Neutrophil (primary cell): ENCODE results near the gene MINK1.

Experiments
- H3K27ac ChIP-seq: fragments of 200-600 bp; sonication (generic); 2 replicates; pipeline ENCODE4 v1.5.1; 2016; ENCODE audit warnings: mild to moderate bottlenecking, moderate library complexity
- H3K27me3 ChIP-seq: fragments of 200-600 bp; sonication (generic); 2 replicates; pipeline ENCODE4 v1.6.0; 2016; ENCODE audit warnings: mild to moderate bottlenecking
- H3K36me3 ChIP-seq: fragments of 200-600 bp; sonication (generic); 2 replicates; pipeline ENCODE4 v1.5.1; 2017
- H3K4me1 ChIP-seq, 2 experiments: fragments of 200-600 bp in 1 of 2; sonication (generic) in 1 of 2; 1 replicate in 1 of 2; 2 replicates in 1 of 2; pipeline versions ENCODE4 v1.5.1 to v1.6.1; 2013 to 2016; ENCODE audit warnings: low read depth in 1 of 2, low read length in 1 of 2, mild to moderate bottlenecking in 1 of 2, moderate library complexity in 1 of 2; ENCODE audit not compliant: control insufficient read depth in 1 of 2, insufficient read depth in 1 of 2
- H3K4me3 ChIP-seq, 2 experiments: fragments of 200-600 bp in 1 of 2; sonication (generic) in 1 of 2; 1 replicate in 1 of 2; 2 replicates in 1 of 2; pipeline ENCODE4 v1.5.1; 2013 to 2016; ENCODE audit warnings: low read depth in 1 of 2, low read length in 1 of 2, mild to moderate bottlenecking in 1 of 2, moderate library complexity in 1 of 2
- H3K9me3 ChIP-seq: fragments of 200-600 bp; sonication (generic); 2 replicates; pipeline ENCODE4 v1.5.1; 2016
- CTCF ChIP-seq: fragments of 200-600 bp; sonication (generic); IDR thresholded peaks from 2 replicates; pipeline ENCODE4 v1.5.1; 2016; ENCODE audit warnings: antibody characterized with exemption

Gene MINK1

DNA sequence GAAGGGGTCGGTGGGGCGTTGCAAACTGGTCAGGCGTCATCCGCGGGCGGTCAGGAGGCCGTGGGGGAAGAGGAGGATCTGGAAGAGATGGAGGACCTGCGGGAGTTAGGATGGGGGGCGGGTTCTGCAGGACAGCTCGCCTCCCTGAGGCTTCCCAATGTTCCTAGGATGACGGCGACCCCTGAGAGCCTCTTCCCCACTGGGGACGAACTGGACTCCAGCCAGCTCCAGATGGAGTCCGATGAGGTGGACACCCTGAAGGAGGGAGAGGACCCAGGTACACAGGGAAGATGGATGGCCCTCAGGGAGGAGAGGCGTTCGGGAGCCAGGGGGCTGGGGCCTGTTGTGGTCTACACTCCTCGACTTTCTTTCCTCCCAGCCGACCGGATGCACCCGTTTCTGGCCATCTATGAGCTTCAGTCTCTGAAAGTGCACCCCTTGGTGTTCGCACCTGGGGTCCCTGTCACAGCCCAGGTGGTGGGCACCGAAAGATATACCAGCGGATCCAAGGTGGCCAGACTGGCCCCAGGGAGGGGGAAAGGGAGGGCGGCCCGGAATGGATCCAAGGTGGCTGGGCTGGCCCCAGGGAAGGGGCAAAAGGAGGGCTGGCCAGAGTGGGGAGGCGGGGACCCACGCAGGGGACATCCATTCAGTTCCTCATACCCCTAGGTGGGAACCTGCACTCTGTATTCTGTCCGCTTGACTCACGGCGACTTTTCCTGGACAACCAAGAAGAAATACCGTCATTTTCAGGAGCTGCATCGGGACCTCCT lies 25.3 kb upstream of the MINK1 start:
- H3K9me3 ChIP-seq: no peaks in the 10 kb centered on the region
- H3K27me3 ChIP-seq: peaks cover 86% of the 10 kb centered on the region
- no peak for TF ChIP-seq CTCF
- no peak overlapping the region for H3K27ac ChIP-seq
- no peaks in the 10 kb centered on the region for H3K36me3 ChIP-seq
- H3K4me3 ChIP-seq: peak overlapping the region; percentile 60 to 84
- H3K4me1 ChIP-seq: peaks cover 9 to 10% of the 10 kb centered on the region in 2 experiments

GRCh38 chr17:4808378-4808767 lies 24.8 kb upstream of the MINK1 start:
- Histone ChIP-seq H3K36me3 (no peaks in the 10 kb centered on the region), H3K4me3 (no peak overlapping the region), H3K9me3 (no peaks in the 10 kb centered on the region), H3K27ac (no peak overlapping the region), H3K27me3 (peaks cover 87% of the 10 kb centered on the region), H3K4me1 (peaks cover 9 to 10% of the 10 kb centered on the region in 2 experiments)
- no peak for TF ChIP-seq CTCF

DNA sequence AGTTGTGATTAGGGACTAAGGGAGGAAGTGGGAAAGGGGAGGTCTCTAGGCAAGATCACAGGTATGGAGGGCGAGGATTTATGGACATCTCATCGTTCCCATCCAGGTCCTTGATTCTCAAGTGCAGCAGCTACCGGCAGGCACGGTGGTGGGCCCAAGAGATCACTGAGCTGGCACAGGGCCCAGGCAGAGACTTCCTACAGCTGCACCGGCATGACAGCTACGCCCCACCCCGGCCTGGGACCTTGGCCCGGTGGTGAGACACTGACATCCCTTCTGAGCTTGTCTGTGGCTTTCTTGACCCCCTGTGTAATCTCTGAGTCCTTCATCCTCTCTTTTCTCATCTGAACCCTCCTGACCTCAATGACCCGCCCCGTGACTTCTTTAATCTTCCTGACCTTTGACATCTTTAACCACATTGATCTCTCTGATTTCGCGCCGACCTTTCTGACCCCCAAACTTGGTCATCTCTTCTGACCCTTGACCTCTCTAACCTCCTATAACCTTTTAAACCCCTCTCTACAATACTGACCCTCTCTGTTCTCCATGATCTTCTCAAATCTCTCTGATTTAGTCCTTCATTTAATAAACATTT lies 22.3 kb upstream of the MINK1 start:
- H3K27me3 ChIP-seq: peaks cover 77% of the 10 kb centered on the region

GRCh38 chr17:4811471-4811870 lies 21.7 kb upstream of the MINK1 start:
- no peak for TF ChIP-seq CTCF
- no peaks in the 10 kb centered on the region for H3K9me3 ChIP-seq
- peaks cover 72% of the 10 kb centered on the region for H3K27me3 ChIP-seq
- H3K4me1 ChIP-seq: peaks cover 5 to 8% of the 10 kb centered on the region in 2 experiments
- no peak overlapping the region for H3K4me3 ChIP-seq
- H3K27ac ChIP-seq: no peak overlapping the region
- no peaks in the 10 kb centered on the region for H3K36me3 ChIP-seq

More for the DNA sequence above, 22.3 kb upstream of the MINK1 start:
- H3K4me1 ChIP-seq: peaks cover 9 to 10% of the 10 kb centered on the region in 2 experiments
- no peaks in the 10 kb centered on the region for H3K36me3 ChIP-seq
- TF ChIP-seq CTCF: no peak
- H3K27ac ChIP-seq: no peak overlapping the region
- H3K9me3 ChIP-seq: no peaks in the 10 kb centered on the region
- H3K4me3 ChIP-seq: no peak overlapping the region

DNA sequence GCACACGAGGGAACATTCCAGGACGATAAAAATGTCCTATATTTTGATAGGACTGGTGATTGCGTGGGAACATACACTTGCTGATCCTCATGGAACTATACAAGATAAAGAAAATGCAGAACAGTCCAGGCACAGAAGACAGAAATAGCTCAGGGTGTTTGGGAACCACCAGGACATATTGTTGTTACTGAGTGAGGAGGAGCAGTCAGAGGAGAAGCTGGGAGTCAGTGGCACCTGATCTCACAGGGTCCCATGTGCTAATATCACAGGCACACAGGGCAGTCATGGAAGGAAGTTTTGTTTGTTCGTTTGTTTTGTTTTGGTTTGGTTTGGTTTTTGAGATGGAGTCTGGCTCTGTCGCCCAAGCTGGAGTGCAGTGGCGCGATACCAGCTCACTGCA lies 20.4 kb upstream of the MINK1 start:
- no peak for TF ChIP-seq CTCF
- H3K36me3 ChIP-seq: no peaks in the 10 kb centered on the region
- H3K4me3 ChIP-seq: no peak overlapping the region

More for the DNA sequence above, 20.4 kb upstream of the MINK1 start:
- no peak overlapping the region for H3K27ac ChIP-seq
- peaks cover 0 to under 1% of the 10 kb centered on the region in 2 experiments for H3K4me1 ChIP-seq
- H3K9me3 ChIP-seq: no peaks in the 10 kb centered on the region
- H3K27me3 ChIP-seq: peaks cover 62% of the 10 kb centered on the region
